Stimulated activated CD8-positive, alpha-beta memory T cell treated with anti-CD3 and anti-CD28 coated beads, Interleukin-12 subunit alpha, Interleukin-12 subunit beta, amount 100 ng/mL, for 4 hours (primary cell): ENCODE results near the gene SLC44A2.

ENCODE experiments used
- DNase-seq: peaks from one replicate; pipeline ENCODE4 v3.0.0-alpha.2; 2020; ENCODE audit warnings: low read depth

SLC44A2 gene

GRCh38 chr19:10625003-10625761 lies at the start of gene SLC44A2:
Gene SLC44A2 (plus strand): TSS chr19:10625553. CDS start chr19:10625634, 81 bp downstream.
- DNase-seq: no peak

GRCh38 chr19:10577951-10578350 lies 47.4 kb upstream of the SLC44A2 start:
- DNase-seq: no peak

- peak; percentile 72 for DNase-seq
Measured at GRCh38 chr19:10580979-10581631, 44.2 kb upstream of the SLC44A2 start.

GRCh38 chr19:10582091-10582490 lies 43.3 kb upstream of the SLC44A2 start:
- no peak for DNase-seq

GRCh38 chr19:10583036-10583776 lies 42.1 kb upstream of the SLC44A2 start:
- DNase-seq: no peak

- no peak for DNase-seq
Measured at GRCh38 chr19:10586396-10586795, 39.0 kb upstream of the SLC44A2 start.

- no peak for DNase-seq
Measured at GRCh38 chr19:10587022-10587838, 38.1 kb upstream of the SLC44A2 start, which contains the start of gene AP1M2. Gene AP1M2 (minus strand): TSS chr19:10587312. CDS start chr19:10587231, 81 bp downstream.

- no peak for DNase-seq
Measured at GRCh38 chr19:10587839-10588150, 37.6 kb upstream of the SLC44A2 start.

GRCh38 chr19:10593148-10593547 lies 32.2 kb upstream of the SLC44A2 start:
- DNase-seq: no peak

GRCh38 chr19:10593820-10594637 lies 31.3 kb upstream of the SLC44A2 start:
- no peak for DNase-seq

GRCh38 chr19:10600149-10600548 lies 25.2 kb upstream of the SLC44A2 start:
- DNase-seq: no peak

- no peak for DNase-seq
Measured at GRCh38 chr19:10601999-10602329, 23.4 kb upstream of the SLC44A2 start.

- peak; percentile 82 for DNase-seq
Measured at GRCh38 chr19:10602330-10603083, 22.8 kb upstream of the SLC44A2 start.

GRCh38 chr19:10603084-10603872 lies 22.1 kb upstream of the SLC44A2 start:
- DNase-seq: peak; percentile 71

GRCh38 chr19:10603873-10604459 lies 21.4 kb upstream of the SLC44A2 start:
- peak; percentile 11 for DNase-seq

GRCh38 chr19:10604460-10604980 lies 20.8 kb upstream of the SLC44A2 start:
- DNase-seq: peak; percentile 11

- DNase-seq: no peak
Measured at GRCh38 chr19:10611907-10612306, 13.4 kb upstream of the SLC44A2 start.

- DNase-seq: no peak
Measured at GRCh38 chr19:10612499-10613119, 12.7 kb upstream of the SLC44A2 start.
